ENCODE results near the gene SEC22A. TPM values are rescaled to one million over a fixed set of nuclear protein-coding genes. Genes with fewer than 3 reads are reported as not detected.

The SEC22A gene
- total and polyA plus RNA-seq, 10 of the 15 experiments (the other 5 are each of a cell fraction or from before 2014, with no cell fraction given): 19.3 to 70.3 (median 36.7) TPM

- TF ChIP-seq ZSCAN29 (IDR thresholded peaks at IDR 0.05): no peak
Measured at GRCh38 chr3:123299581-123299980, 97.8 kb downstream of the SEC22A start (continued).

- ChIA-PET POLR2A (no interaction called here), SMC1A (ENCODE audit: uncharacterized antibody, unreplicated experiment) (no interaction called here), CTCF (interaction anchor here (0.6 kb wide), 1 partner anchor 257 kb away, joined by 3 read pairs; no protein-coding TSS in a partner anchor), RAD21 (ENCODE audit: unreplicated experiment) (no interaction called here)
- Histone ChIP-seq H3K9ac (ENCODE audit: control insufficient read depth, insufficient read depth, low read length) (no peak overlapping the region), H3K4me2 (ENCODE audit: control insufficient read depth, insufficient read depth) (no peak overlapping the region), H2AFZ (ENCODE audit: control insufficient read depth, low read depth, low read length) (no peak overlapping the region), H3K27me3 (replicated peaks in 1 of 2; ENCODE audit: control insufficient read depth in 2 of 2, insufficient read depth in 2 of 2, low read length in 1 of 2) (no peaks in the 10 kb centered on the region), H3K36me3 (ENCODE audit: control insufficient read depth in 2 of 2, insufficient read depth in 2 of 2, low read length in 1 of 2) (no peaks in the 10 kb centered on the region), H3K9me3 (replicated peaks; ENCODE audit: control insufficient read depth, insufficient read depth, low read length) (no peaks in the 10 kb centered on the region), H3K4me1 (ENCODE audit: control insufficient read depth, insufficient read depth, low read length) (no peaks in the 10 kb centered on the region), H3K27ac (ENCODE audit: control insufficient read depth, insufficient read depth) (no peak overlapping the region), H3K4me3 (no peak overlapping the region), H3K79me2 (ENCODE audit: control insufficient read depth, insufficient read depth, low read length) (no peaks in the 10 kb centered on the region), H4K20me1 (ENCODE audit: control insufficient read depth, insufficient read depth) (no peaks in the 10 kb centered on the region)
- 73% methylated on average over 16 of the region's 16 CpGs for WGBS (ENCODE audit: insufficient coverage, insufficient replicate concordance, low lambda C conversion rate, missing lambda C conversion rate)
- FAIRE-seq: no peak
- no peak for ATAC-seq
- DNase-seq (ENCODE audit: low read depth, low spot score): no peak
- in situ Hi-C loops (cut with MboI) (no loop called here), intact Hi-C loops (cut with micrococcal nuclease; ENCODE audit: unreplicated experiment) (no loop called here)
- BruUV-seq (replicated peaks): no TSS peak
- TF ChIP-seq ZNF687 (IDR thresholded peaks at IDR 0.05) (no peak), HDGF (IDR thresholded peaks at IDR 0.05) (no peak), EP300 (IDR thresholded peaks at IDR 0.05; ENCODE audit: borderline replicate concordance in 1 of 2, control insufficient read depth in 1 of 2, low read depth in 2 of 2, low read length in 2 of 2) (no peak), ASH2L (IDR thresholded peaks at IDR 0.05; ENCODE audit: borderline replicate concordance, low read depth) (no peak), NFYA (IDR thresholded peaks at IDR 0.05; ENCODE audit: borderline replicate concordance, low read depth, low read length) (no peak), E4F1 (IDR thresholded peaks at IDR 0.05; ENCODE audit: borderline replicate concordance, partially characterized antibody) (no peak), POU2F2 (IDR thresholded peaks at IDR 0.05; ENCODE audit: borderline replicate concordance, low read depth, low read length) (no peak), CBFB (IDR thresholded peaks at IDR 0.05; ENCODE audit: low read depth) (no peak), CREM (IDR thresholded peaks at IDR 0.05; ENCODE audit: low read depth) (no peak)
Measured at GRCh38 chr3:123300056-123300455, 98.3 kb downstream of the SEC22A start.

Data from GM12878 (cell line).